GM21825 (cell line): Measurements from ENCODE around the gene HOMEZ.
"Not testable (repeated sequence)": the region's sequence is repeated elsewhere in the genome, so short reads cannot be mapped to it uniquely, and the experiment has no call there.

ENCODE experiments used
- ATAC-seq: cut with Tn5 transposase; IDR thresholded peaks from one replicate; pipeline ENCODE4 v1.9.1; 2021; ENCODE audit warnings: mild to moderate bottlenecking, moderate library complexity; ENCODE audit not compliant: unreplicated experiment

Gene HOMEZ

DNA sequence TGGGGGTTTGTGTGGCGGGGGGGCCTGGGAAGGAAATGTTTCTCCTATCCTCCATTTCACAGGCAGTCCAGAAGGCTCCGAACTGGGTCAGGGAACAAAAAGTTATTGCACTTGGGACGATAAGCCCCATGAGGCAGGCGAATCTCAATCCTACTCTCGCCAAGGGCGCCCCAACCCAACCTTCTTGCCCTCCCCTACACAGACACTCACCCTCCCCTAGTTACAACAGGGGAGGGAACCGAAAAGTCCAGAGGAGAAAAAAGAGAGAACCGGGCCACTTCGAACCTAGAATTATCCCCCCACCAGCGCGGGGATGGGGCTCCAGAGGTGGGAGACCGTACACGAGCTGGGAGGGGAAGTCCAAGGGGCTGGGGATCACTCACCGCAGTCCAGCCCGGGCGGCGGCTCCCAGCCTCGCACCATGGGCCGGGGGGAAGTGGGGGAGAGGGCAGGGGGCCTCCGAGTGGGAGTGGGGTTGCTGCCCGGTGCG, 357 bp downstream of the HOMEZ start:
- ATAC-seq, result peak; percentile 18

DNA sequence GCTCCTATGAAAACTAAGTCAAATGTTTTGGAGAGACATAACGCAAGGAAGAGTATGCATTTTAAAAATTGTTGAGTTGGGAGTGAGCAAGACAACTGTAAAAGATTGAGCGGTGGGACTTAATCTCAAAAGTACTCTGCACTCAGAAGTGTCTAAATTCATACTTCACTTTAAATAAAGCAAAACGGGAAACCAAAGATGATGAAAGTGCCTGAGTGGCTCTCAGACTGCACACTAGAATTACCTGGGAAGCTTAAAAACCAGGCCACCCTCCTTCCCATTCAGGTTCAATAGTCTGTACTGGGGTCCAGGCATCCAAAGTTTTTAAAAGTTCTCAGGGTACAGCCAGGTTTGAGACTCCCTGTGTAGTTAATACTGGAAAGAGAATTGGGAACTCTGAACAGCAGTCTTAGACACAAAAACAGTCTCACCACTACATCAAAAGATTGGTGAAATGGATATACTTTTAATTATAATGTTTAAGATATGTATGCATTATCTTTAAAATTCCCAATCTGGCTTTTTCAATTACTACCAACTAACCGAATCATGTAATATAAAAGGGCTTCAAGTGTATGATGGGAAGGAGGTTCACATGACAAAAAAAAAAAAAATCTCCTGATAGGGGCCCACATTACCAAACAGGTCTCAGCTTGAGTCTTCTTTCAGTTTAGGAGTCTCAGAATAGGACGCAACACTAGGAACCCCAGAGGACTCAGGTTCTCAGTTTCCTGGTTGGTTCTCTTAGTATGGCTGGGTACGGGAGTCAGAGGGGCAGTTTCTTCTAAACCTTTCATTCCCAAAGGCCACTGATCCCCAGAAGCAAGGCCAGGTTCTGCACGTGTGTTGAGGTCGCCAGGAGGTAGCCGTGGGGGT, 1.0 kb downstream of the HOMEZ start:
- no peak for ATAC-seq

DNA sequence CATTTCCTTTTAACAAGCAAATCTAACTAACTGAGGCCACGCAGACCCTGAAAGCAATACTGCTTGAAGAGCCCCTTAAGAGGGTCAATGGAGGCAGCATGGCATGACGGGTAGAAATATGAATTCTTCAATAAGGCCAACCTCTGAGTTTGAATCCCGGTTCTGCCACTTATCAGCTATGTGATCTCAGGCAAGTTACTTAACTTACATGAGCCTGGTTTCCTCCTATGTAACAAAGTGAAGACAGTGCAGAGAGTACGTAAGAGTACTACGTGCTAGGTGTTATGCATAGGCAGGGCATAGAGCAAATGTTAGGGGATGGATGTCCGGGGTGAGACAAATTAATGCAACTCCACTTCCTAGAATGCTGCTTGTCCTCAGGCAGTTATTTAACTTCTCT, 4.7 kb downstream of the HOMEZ start:
- ATAC-seq, result no peak

DNA sequence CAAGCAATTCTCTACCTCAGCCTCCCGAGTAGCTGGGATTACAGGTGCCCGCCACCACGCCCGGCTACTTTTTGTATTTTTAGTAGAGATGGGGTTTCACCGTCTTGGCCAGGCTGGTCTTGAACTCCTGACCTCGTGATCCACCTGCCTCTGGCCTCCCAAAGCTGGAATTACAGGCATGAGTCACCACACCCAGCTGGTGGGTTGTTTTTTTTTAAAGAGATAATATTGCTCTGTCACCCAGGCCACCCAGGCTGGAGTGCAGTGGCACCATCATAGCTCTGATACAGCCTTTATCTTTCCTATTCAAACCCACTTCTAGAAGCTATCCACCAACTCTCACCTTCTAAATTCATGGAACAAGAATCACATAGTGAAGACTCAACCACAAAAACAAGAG, 8.0 kb downstream of the HOMEZ start:
- ATAC-seq, result not testable (repeated sequence)

DNA sequence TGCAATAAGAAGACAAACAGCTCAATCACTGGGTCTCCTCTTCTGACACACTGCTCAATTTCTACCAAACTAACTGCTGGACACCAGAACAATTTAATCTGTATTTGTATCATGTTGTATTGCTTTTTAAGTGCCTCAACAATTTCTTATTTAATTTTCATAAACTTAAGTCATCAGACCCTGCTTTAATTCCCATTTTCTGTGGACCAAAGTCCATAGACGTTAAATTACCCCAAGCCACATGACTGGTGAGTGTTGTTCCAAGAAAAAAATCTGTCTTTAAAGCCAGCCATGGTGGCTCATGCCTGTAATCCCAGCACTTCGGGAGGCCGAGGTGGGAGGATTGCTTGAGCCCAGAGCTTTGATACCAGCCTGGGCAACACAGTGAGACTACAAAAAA, 8.7 kb downstream of the HOMEZ start:
- no peak for ATAC-seq

DNA sequence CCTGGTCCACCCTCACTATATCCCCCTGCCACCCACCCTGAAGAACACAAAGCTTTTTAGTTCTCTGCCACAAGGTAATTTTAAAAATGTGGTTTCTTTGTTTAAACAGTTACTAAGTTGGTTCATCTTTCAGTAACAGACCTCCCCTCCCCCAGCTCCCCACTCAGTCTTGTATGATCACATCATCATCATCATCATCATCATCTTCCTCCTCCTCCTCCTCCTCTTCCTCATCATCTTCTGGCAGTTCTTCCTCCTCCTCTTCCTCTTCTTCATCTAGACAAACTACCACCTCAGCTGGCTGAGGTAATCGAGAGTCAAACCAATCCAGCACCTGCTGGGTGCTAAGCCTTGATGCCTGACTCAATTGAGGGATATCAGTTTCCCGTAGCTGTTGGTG, 10.5 kb downstream of the HOMEZ start:
- no peak for ATAC-seq

DNA sequence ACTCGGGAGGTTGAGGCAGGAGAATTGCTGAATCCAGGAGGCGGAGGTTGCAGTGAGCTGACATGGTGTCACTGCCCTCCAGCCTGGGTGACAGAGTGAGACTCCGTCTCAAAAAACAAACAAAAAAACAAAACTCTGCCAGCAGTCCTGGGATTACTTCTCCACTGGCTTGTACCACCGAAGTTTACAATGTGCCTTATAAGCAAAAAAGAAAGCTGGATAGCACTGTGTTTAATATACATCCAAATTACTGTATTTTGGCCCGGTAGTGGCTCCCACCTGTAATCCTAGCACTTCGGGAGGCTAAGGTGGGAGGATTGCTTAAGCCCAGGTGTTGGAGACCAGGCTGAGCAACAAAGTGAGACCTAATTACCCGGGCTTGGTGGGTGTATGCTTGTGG, 16.7 kb downstream of the HOMEZ start:
- ATAC-seq, result no peak

DNA sequence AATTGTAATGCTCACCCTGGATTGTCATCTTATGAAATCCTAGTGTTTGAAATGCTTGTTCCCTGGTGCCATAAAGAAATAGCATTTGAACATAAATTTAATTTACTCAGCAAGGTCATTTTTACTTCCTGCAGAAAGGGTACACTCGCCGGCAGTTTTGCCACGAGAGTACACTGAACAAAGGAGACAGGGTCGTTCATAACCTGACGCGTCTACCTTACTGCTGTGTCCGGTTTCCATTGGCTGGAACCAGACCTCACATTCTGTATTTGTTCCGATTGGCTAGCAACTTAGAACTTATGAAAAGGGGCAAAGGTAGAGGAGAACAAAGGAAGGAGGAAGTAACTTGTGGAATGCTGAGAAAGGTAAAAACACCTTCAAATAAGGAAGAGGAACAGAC, 25.1 kb downstream of the HOMEZ start:
- not testable (repeated sequence) for ATAC-seq

DNA sequence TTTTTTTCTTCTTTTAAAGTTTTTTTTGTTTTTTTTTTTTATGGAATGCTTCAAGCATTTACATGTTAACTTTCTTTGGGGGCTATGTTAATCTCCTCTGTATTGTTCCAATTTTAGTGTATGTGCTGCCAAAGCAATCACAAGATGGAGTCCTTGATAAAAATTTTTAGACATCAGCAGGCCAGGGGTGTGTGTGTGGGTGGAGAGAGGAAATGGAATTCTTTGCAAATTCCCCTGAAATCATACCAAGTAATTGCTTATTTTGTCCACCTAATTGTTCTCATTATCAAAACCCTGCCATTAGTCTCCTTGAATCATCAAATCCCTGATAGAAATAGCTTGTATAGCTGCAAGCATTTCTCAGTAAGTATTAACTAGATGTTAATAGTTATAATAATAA, 26.5 kb downstream of the HOMEZ start:
- ATAC-seq, result no peak

DNA sequence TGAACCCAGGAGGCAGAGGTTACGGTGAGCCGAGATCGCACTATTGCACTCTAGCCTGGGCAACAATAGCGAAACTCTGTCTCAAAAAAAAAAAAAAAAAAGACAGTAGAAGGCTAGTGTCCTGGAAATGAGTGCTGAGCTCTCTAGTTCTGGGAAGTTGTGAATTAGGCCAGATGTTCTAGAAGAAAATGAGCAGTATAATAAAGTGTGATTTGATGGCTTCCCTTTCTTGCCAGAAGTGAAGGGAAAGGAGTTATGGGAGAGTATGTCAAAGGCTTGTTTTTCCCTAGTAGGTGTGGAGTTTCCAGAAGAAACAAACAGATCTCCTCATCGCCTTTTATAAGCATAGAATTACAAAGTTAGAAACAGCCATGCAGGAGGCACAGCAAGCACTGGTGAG, 27.7 kb downstream of the HOMEZ start:
- ATAC-seq, result no peak

DNA sequence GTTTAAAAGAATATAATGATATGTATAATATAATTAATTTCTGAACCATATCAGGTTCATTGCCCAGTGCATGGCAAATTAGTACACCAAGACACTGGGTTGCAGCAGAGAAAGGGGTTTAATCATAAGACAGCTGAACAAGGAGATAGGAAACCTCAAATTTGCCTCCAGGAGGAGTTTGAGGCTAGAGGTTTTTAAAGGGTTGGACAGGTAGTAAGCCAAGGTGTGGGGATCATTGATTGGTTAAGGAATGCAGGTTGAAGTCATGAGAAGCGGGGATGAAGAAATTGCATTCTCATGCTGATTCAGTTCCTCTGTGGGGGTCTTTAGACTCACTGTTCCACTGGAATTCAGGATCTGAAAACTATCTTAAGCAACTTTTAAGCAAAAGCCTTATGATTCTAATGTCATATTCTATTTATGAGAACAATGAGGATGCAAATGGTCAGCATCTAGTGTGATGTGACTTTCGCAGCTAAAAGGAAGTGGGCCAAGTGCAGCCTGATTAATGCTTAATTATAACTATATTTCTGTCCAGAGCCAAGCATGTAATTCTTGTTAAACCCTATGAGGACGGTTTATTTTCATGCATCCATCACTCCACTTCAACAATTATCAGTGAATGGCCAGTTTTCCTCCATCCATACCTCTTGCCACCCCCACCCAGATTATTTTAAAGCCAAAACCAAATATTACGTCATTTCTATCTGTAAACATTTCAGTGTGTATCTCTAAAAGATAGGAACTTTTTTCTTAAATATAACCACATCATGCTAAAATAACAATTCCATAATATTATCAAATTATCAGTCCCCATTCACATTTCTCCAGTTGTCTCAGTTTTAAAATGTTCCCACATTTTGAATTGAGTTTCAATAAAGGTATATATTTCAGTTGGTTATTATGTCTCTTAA, 33.3 kb downstream of the HOMEZ start:
- no peak for ATAC-seq

DNA sequence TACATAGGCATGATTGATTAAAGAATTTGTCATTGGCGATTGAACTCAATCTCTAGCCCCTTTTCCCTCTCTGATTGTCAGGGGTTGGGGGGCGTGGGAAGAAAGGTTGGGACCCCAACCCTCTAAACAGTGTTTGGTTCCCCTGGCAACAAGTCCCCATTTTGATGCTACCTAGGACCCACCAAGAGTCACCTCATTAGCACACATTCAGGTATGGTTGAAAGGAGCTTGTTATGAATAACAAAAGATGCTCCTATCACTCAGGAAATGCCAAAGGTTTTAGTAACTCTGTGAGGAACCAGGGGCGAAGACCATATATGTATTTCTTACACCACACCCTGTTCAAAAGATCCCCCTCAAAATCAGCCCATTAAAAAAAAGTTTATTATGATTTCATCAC, 33.9 kb downstream of the HOMEZ start:
- ATAC-seq, result no peak

DNA sequence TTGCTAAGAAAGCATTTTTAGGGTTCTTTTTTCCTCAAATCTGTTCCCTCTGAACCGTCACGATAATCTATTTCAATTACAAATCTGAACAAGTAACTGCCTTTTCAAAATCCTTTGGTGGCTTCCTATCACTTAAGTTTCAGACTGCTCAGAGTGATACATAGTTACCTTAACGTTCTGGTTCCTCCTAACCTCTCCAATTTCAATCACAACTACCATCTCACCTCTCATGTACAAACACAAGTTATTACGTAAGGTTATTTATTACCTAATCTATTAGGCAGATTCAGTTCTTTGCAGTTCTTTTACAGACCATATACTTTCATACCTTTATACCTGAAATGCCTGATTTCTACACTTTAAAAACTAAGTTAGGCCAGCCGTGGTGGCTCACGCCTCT, 36.1 kb downstream of the HOMEZ start:
- ATAC-seq, result no peak

DNA sequence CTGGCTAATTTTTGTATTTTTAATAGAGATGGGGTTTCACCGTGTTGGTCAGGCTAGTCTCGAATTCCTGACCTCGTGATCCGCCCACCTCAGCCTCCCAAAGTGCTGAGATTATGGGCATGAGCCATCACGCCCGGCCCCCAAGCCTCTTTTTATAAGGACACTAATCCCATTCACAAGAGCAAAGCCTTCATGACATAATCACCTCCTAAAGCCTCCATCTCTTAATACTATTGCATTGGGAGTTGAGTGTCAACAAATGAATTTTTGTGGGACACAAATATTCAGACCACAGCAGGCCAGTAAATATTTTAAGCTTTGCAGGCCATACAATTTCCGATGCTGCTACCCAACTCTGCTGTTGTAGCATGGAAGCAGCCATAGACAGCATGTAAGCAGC, 37.3 kb downstream of the HOMEZ start:
- no peak for ATAC-seq

DNA sequence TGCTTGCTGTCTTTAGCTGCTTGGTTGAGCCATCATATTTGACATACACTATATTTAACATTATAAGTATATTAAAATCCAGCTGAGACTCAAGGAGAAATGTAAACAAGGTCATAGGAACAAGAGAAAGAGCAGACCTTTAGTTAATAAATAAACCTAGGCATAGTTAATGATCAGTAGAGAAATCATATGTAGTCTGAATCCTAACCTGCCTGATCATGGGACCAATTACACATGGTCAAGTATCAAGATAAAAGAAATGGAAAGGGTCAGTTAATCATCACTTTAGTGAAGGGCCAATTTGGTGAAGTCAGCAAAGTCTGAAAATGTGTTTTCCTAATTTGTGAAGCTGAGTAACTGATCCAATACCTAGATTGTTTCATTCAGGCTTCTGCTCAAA, 40.6 kb downstream of the HOMEZ start:
- ATAC-seq, result no peak

DNA sequence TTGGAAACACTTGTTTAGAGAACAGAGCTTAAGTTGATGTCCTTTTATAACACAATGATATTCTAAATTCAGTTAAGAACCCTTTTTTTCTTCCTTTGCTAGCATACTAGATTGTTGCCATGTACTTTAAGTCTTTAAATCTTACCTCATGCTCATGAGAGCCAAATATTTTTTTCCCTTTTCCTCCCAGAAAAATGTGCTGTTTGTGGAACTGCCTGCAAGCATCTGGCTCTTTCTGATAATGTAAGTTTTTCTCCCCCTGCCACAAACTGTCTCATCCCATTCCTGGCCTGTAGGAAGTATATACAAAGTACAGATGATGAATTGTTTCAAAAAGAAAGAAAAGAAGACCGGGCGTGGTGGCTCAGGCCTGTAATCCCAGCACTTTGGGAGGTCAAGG, 42.9 kb downstream of the HOMEZ start:
- ATAC-seq, result no peak

DNA sequence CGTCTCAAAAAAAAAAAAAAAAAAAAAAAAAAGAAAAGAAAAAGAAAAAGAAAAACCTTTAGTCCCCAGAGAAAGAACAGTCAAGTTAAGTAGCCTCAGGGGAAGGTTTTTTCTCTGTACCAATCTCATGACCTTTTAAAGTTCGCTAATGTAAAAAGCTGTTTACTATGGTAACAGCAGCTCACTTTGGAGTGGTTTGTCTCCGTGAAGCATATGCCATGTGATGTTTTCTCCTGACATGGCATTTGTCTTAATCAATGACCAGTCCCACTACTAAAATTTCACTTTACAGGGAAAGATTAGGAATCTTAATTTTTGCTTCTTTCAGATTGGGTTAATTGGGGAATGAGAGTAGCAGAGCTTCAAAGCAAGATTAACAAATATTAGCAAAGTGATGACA, 43.9 kb downstream of the HOMEZ start:
- ATAC-seq, result no peak

DNA sequence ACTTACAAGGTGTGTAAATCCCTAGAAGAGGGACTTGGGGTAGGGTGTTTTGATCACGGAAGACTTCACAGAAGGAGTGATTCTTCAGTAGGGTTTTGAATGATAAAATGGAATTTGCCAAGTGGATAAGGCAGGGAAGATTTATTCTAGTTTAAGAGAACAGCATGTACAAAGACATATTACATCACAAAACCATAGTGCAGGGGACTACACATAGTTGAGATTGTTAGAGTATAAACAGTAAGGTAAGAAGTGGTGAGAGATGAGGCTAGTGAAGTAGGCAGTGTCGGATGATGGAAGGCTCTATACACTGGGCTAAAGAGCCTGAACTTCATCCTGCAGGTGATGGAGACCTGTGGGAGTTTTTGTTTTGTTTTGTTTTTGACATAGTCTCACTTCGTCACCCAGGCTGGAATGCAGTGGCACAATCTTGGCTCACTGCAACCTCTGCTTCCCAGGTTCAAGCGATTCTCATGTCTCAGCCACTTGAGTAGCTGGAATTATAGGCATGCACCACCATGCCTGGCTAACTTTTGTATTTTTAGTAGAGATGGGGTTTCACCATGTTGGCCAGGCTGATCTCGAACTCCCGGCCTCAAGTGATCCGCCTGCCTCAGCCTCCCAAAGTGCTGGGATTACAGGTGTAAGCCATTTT, 44.7 kb downstream of the HOMEZ start:
- not testable (repeated sequence) for ATAC-seq

DNA sequence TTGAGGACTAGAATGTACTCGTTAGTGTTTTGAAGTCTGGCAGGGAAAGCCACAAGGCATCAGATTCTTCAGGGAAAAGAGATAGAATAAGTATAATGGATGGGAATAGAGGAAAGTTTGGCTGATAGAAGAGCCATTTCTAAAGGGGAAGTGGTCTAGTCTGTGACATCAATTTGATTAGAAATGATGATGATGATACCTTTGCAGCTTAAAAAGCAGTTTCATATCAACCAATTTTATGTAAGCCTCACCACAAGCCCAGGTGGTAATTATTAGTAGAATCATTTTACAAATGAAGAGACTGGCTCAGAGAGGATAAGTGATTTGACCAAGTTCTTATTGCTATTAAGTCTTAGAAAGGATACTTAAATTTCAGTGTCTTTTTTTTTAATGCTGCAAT, 45.3 kb downstream of the HOMEZ start:
- no peak for ATAC-seq

DNA sequence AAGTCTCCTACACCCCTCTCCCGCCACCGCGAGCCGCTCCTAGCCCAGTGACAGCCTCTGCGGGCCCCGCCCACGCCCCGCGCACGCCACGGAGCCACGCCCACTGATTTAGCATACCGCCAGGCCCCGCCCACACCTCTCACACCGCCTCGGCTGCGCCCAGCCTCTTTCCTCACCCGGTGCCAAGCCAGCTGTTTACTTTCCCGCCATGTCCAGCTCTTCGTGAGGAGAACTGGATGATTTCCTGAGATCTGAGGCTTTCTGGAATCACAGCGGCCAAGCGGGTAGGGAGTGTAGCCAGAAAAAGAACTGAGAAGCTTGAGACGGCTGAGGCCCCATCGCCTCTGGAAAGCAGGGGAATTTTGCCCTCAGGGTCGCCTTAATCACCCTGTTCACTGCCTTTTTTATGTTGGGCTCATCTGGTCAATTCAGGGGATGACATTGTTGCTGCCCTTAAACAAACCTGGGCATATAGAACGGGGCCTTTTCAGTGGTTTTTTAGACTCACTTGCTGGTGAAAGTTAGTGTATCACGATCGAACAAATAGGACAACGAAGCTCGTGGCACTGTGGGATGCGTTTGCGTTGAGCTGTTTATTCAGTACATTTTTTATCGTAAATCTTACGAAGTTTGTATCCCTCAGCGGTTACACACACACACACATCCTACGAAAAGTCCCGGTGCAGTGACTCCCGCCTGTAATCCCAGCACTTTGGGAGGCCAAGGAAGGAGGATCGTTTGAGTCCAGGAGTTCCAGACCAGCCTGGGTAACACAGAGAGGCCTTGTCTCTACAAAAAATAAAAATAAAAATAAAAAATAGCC, 47.9 kb downstream of the HOMEZ start, which contains the start of gene RNF212B:
Gene RNF212B, plus strand, starts transcription at position 165 of the 823 bp plus-strand sequence. CDS start 2,410 bp downstream, outside the sequence.
- ATAC-seq, result no peak
